ENCODE data around the gene GPR55. TPM values are rescaled to one million over a fixed set of nuclear protein-coding genes. Genes with fewer than 3 reads are reported as not detected.

GPR55 gene
- polyA plus RNA-seq, 1 donor (not counting 4 experiments of a cell fraction or from before 2014, with no cell fraction given) = not detected

GRCh38 chr2:230919240-230919639, 5.8 kb downstream of the GPR55 start:
- FAIRE-seq = no peak
- Histone ChIP-seq H3K4me1 (ENCODE audit: control insufficient read depth, extremely low read depth, insufficient read depth, low read length) (no peaks in the 10 kb centered on the region), H3K4me3 (ENCODE audit: control insufficient read depth in 2 of 3, extremely low read depth in 1 of 3, insufficient read depth in 2 of 3, low read depth in 1 of 3, low read length in 3 of 3) (no peak overlapping the region), H2AFZ (ENCODE audit: control insufficient read depth, low read length) (no peak overlapping the region), H4K20me1 (ENCODE audit: control insufficient read depth, extremely low read depth, insufficient read depth, low read length) (no peaks in the 10 kb centered on the region), H3K27ac (ENCODE audit: control insufficient read depth, insufficient read depth, low read length) (no peak overlapping the region), H3K27me3 (ENCODE audit: control insufficient read depth, extremely low read depth, insufficient read depth, low read length) (no peaks in the 10 kb centered on the region), H3K79me2 (ENCODE audit: control insufficient read depth, insufficient read depth, low read length) (no peaks in the 10 kb centered on the region), H3K36me3 (ENCODE audit: control insufficient read depth in 2 of 2, extremely low read depth in 1 of 2, insufficient read depth in 2 of 2, low read length in 2 of 2) (no peaks in the 10 kb centered on the region), H3K9me1 (ENCODE audit: control insufficient read depth, extremely low read depth, insufficient read depth, low read length) (no peaks in the 10 kb centered on the region), H3K4me2 (ENCODE audit: control insufficient read depth, extremely low read depth, insufficient read depth, low read depth, low read length) (no peak overlapping the region), H3K9me3 (ENCODE audit: control insufficient read depth, low read depth, low read length) (no peaks in the 10 kb centered on the region), H3K9ac (ENCODE audit: control insufficient read depth, extremely low read depth, insufficient read depth, low read length) (no peak overlapping the region)
- dilution Hi-C loops (cut with MboI; ENCODE audit: extremely low pct_ligation_motif_present, low sequenced_read_pairs) = no loop called here
- TF ChIP-seq EZH2 (IDR thresholded peaks at IDR 0.05; ENCODE audit: low read length) = no peak
- no peak for TF ChIP-seq CTCF (optimal IDR thresholded peaks at IDR 0.05 in 1 of 3, IDR thresholded peaks at IDR 0.05 in 1 of 3, conservative IDR thresholded peaks at IDR 0.05 in 1 of 3; ENCODE audit: extremely low read depth in 1 of 3, insufficient read depth in 2 of 3, low read length in 3 of 3)
- no peak for DNase-seq (ENCODE audit: low read depth, low spot score)

- no peak for DNase-seq (ENCODE audit: low read depth, low spot score)
- no peak overlapping the region for H3K4me3 ChIP-seq (ENCODE audit: control insufficient read depth in 2 of 3, extremely low read depth in 1 of 3, insufficient read depth in 2 of 3, low read depth in 1 of 3, low read length in 3 of 3)
- no peaks in the 10 kb centered on the region for H3K36me3 ChIP-seq (ENCODE audit: control insufficient read depth in 2 of 2, extremely low read depth in 1 of 2, insufficient read depth in 2 of 2, low read length in 2 of 2)
- no peaks in the 10 kb centered on the region for H3K27me3 ChIP-seq (ENCODE audit: control insufficient read depth, extremely low read depth, insufficient read depth, low read length)
- dilution Hi-C loops (cut with MboI; ENCODE audit: extremely low pct_ligation_motif_present, low sequenced_read_pairs) = no loop called here
- no peak for FAIRE-seq
- H3K4me2 ChIP-seq (ENCODE audit: control insufficient read depth, extremely low read depth, insufficient read depth, low read depth, low read length) = no peak overlapping the region
- H3K9ac ChIP-seq (ENCODE audit: control insufficient read depth, extremely low read depth, insufficient read depth, low read length) = no peak overlapping the region
- no peak overlapping the region for H2AFZ ChIP-seq (ENCODE audit: control insufficient read depth, low read length)
- no peaks in the 10 kb centered on the region for H4K20me1 ChIP-seq (ENCODE audit: control insufficient read depth, extremely low read depth, insufficient read depth, low read length)
- H3K79me2 ChIP-seq (ENCODE audit: control insufficient read depth, insufficient read depth, low read length) = no peaks in the 10 kb centered on the region
- no peaks in the 10 kb centered on the region for H3K9me1 ChIP-seq (ENCODE audit: control insufficient read depth, extremely low read depth, insufficient read depth, low read length)
- TF ChIP-seq CTCF (optimal IDR thresholded peaks at IDR 0.05 in 1 of 3, IDR thresholded peaks at IDR 0.05 in 1 of 3, conservative IDR thresholded peaks at IDR 0.05 in 1 of 3; ENCODE audit: extremely low read depth in 1 of 3, insufficient read depth in 2 of 3, low read length in 3 of 3) (no peak), EZH2 (IDR thresholded peaks at IDR 0.05; ENCODE audit: low read length) (no peak)
- H3K4me1 ChIP-seq (ENCODE audit: control insufficient read depth, extremely low read depth, insufficient read depth, low read length) = no peaks in the 10 kb centered on the region
- no peaks in the 10 kb centered on the region for H3K9me3 ChIP-seq (ENCODE audit: control insufficient read depth, low read depth, low read length)
- H3K27ac ChIP-seq (ENCODE audit: control insufficient read depth, insufficient read depth, low read length) = no peak overlapping the region
Observed at GRCh38 chr2:230916218-230916617, 8.8 kb downstream of the GPR55 start.
